ENCODE data around the gene YTHDF1. TPM values are rescaled to one million over a fixed set of nuclear protein-coding genes. Genes with fewer than 3 reads are reported as not detected.

The YTHDF1 gene
- total RNA-seq, 6 experiments from 2014 or later, result 35.4 to 40.0 (median 37.2) TPM

GRCh38 chr20:63152322-63153253 lies 63.3 kb downstream of the YTHDF1 start:
- no peak overlapping the region for H3K27ac Mint-ChIP-seq
- no peak for DNase-seq
- TF ChIP-seq CTCF (IDR thresholded peaks at IDR 0.05), result no peak
- H3K4me1 Mint-ChIP-seq (ENCODE audit: low read depth), result peaks cover 5% of the 10 kb centered on the region; the same call in 1 of the 2 replicates
- peaks cover 14% of the 10 kb centered on the region for H3K36me3 Mint-ChIP-seq (ENCODE audit: low read depth)
- peaks cover 16% of the 10 kb centered on the region for H3K9me3 Mint-ChIP-seq
- H3K27me3 Mint-ChIP-seq (ENCODE audit: insufficient read depth), result peaks cover 29% of the 10 kb centered on the region
- no peak overlapping the region for H3K4me3 Mint-ChIP-seq

GRCh38 chr20:63151554-63152321 lies 64.2 kb downstream of the YTHDF1 start:
- TF ChIP-seq CTCF (IDR thresholded peaks at IDR 0.05), result no peak
- peaks cover 5% of the 10 kb centered on the region; the same call in 1 of the 2 replicates for H3K4me1 Mint-ChIP-seq (ENCODE audit: low read depth)
- peaks cover 26% of the 10 kb centered on the region for H3K27me3 Mint-ChIP-seq (ENCODE audit: insufficient read depth)
- H3K27ac Mint-ChIP-seq, result no peak overlapping the region
- no peak overlapping the region for H3K4me3 Mint-ChIP-seq
- no peak for DNase-seq
- H3K36me3 Mint-ChIP-seq (ENCODE audit: low read depth), result peaks cover 19% of the 10 kb centered on the region
- peaks cover 21% of the 10 kb centered on the region for H3K9me3 Mint-ChIP-seq

GRCh38 chr20:63150911-63151531 lies 64.9 kb downstream of the YTHDF1 start:
- Mint-ChIP-seq H3K4me1 (ENCODE audit: low read depth) (peaks cover 5% of the 10 kb centered on the region; the same call in 1 of the 2 replicates), H3K27me3 (ENCODE audit: insufficient read depth) (peaks cover 22% of the 10 kb centered on the region), H3K4me3 (no peak overlapping the region), H3K9me3 (peaks cover 21% of the 10 kb centered on the region), H3K27ac (no peak overlapping the region), H3K36me3 (ENCODE audit: low read depth) (peaks cover 19% of the 10 kb centered on the region)
- no peak for TF ChIP-seq CTCF (IDR thresholded peaks at IDR 0.05)
- no peak for DNase-seq

- no peak for TF ChIP-seq CTCF (IDR thresholded peaks at IDR 0.05)
- peaks cover 21% of the 10 kb centered on the region for H3K9me3 Mint-ChIP-seq
Measured at GRCh38 chr20:63150391-63150898, 65.5 kb downstream of the YTHDF1 start.

GRCh38 chr20:63149531-63150192 lies 66.3 kb downstream of the YTHDF1 start:
- Mint-ChIP-seq H3K27me3 (ENCODE audit: insufficient read depth) (peaks cover 24% of the 10 kb centered on the region), H3K9me3 (peaks cover 21% of the 10 kb centered on the region), H3K27ac (no peak overlapping the region), H3K4me3 (no peak overlapping the region), H3K36me3 (ENCODE audit: low read depth) (peaks cover 19% of the 10 kb centered on the region), H3K4me1 (ENCODE audit: low read depth) (peaks cover 5% of the 10 kb centered on the region; the same call in 1 of the 2 replicates)
- no peak for DNase-seq
- no peak for TF ChIP-seq CTCF (IDR thresholded peaks at IDR 0.05)

More at GRCh38 chr20:63150391-63150898, 65.5 kb downstream of the YTHDF1 start:
- Mint-ChIP-seq H3K4me1 (ENCODE audit: low read depth) (peaks cover 5% of the 10 kb centered on the region; the same call in 1 of the 2 replicates), H3K27me3 (ENCODE audit: insufficient read depth) (peaks cover 22% of the 10 kb centered on the region), H3K36me3 (ENCODE audit: low read depth) (peaks cover 19% of the 10 kb centered on the region), H3K4me3 (no peak overlapping the region), H3K27ac (no peak overlapping the region)
- no peak for DNase-seq
